GM23338 (cell line): ENCODE results near the gene NFAT5. TPM values are rescaled to one million over a fixed set of nuclear protein-coding genes. Genes with fewer than 3 reads are reported as not detected.

Experiments
- ATAC-seq: fragments of 200-7000 bp; cut with Tn5 transposase; 3 replicates; pipeline ENCODE4 v1.9.1; 2020
- DNase-seq: peaks from one replicate; pipeline ENCODE4 v3.0.0-alpha.2; 2015; ENCODE audit warnings: low spot score
- H2AFZ ChIP-seq: fragments of 200-600 bp; sonication (generic); 2 replicates; pipeline ENCODE4 v1.8.0; 2016; ENCODE audit warnings: antibody characterized with exemption, mild to moderate bottlenecking, moderate library complexity
- H3F3A ChIP-seq: fragments of 200-600 bp; sonication (generic); replicated peaks from 2 replicates; pipeline ENCODE4 v1.8.0; 2017; ENCODE audit warnings: antibody characterized with exemption, mixed run types, low read depth
- H3K27ac ChIP-seq: fragments of 200-600 bp; sonication (generic); 2 replicates; pipeline ENCODE4 v1.6.1; 2016; ENCODE audit warnings: low read depth
- H3K27me3 ChIP-seq: fragments of 200-600 bp; sonication (generic); 2 replicates; pipeline ENCODE4 v1.8.0; 2016; ENCODE audit warnings: mild to moderate bottlenecking, mixed run types, moderate library complexity; ENCODE audit not compliant: insufficient read depth
- H3K36me3 ChIP-seq: fragments of 200-600 bp; sonication (generic); 2 replicates; pipeline ENCODE4 v1.8.0; 2016; ENCODE audit warnings: mild to moderate bottlenecking; ENCODE audit not compliant: insufficient read depth
- H3K4me1 ChIP-seq: fragments of 200-600 bp; sonication (generic); 2 replicates; pipeline ENCODE4 v1.8.0; 2016; ENCODE audit warnings: mild to moderate bottlenecking, moderate library complexity; ENCODE audit not compliant: insufficient read depth
- H3K4me2 ChIP-seq: fragments of 200-600 bp; sonication (generic); 2 replicates; pipeline ENCODE4 v1.7.1; 2017; ENCODE audit warnings: mixed run types
- H3K4me3 ChIP-seq: fragments of 200-600 bp; sonication (generic); 2 replicates; pipeline ENCODE4 v1.6.1; 2016; ENCODE audit warnings: mixed run types
- H3K79me2 ChIP-seq: fragments of 200-600 bp; sonication (generic); replicated peaks from 2 replicates; pipeline ENCODE4 v1.8.0; 2017; ENCODE audit warnings: mild to moderate bottlenecking; ENCODE audit not compliant: insufficient read depth
- H3K9me2 ChIP-seq: fragments of 200-600 bp; sonication (generic); 2 replicates; pipeline ENCODE4 v1.8.0; 2017; ENCODE audit not compliant: insufficient read depth
- H4K20me1 ChIP-seq: fragments of 200-600 bp; sonication (generic); replicated peaks from 2 replicates; pipeline ENCODE4 v1.8.0; 2017; ENCODE audit warnings: mild to moderate bottlenecking; ENCODE audit not compliant: insufficient read depth
- H3K27ac Mint-ChIP-seq: 2 replicates; pipeline ENCODE4 v1.8.0; 2020; ENCODE audit warnings: inconsistent platforms, mild to moderate bottlenecking, moderate library complexity, mixed read lengths
- H3K27me3 Mint-ChIP-seq: 3 replicates; pipeline ENCODE4 v1.8.0; 2022; ENCODE audit warnings: low read depth, mild to moderate bottlenecking, moderate library complexity, mixed read lengths, inconsistent platforms; ENCODE audit not compliant: insufficient read depth, poor library complexity
- H3K36me3 Mint-ChIP-seq: 3 replicates; pipeline ENCODE4 v1.8.0; 2021; ENCODE audit warnings: low read depth, mild to moderate bottlenecking, inconsistent platforms, moderate library complexity, mixed read lengths
- H3K4me1 Mint-ChIP-seq: 3 replicates; pipeline ENCODE4 v1.8.0; 2020; ENCODE audit warnings: mild to moderate bottlenecking, inconsistent platforms, mixed read lengths
- H3K4me3 Mint-ChIP-seq: 3 replicates; pipeline ENCODE4 v1.8.0; 2021; ENCODE audit warnings: moderate library complexity, mild to moderate bottlenecking, inconsistent platforms, mixed read lengths
- H3K9me3 Mint-ChIP-seq: 3 replicates; pipeline ENCODE4 v1.8.0; 2020; ENCODE audit warnings: moderate library complexity, mild to moderate bottlenecking, inconsistent platforms, mixed read lengths
- CREB1 ChIP-seq: fragments of 250-450 bp; sonication (Bioruptor Pico); IDR thresholded peaks from 2 replicates; pipeline ENCODE4 v1.5.0; 2020; ENCODE audit warnings: low read depth, mild to moderate bottlenecking, moderate library complexity
- CTCF ChIP-seq, 2 experiments: fragments of 200-600 bp in 1 of 2; sonication (generic) in 1 of 2; conservative IDR thresholded peaks; 2 replicates each; pipeline versions ENCODE4 v1.5.1 to v1.6.1; 2016 to 2017; ENCODE audit warnings: antibody characterized with exemption in 2 of 2, low read depth in 2 of 2, mild to moderate bottlenecking in 2 of 2, moderate library complexity in 1 of 2
- ETS1 ChIP-seq: IDR thresholded peaks from 2 replicates; pipeline ENCODE4 v1.6.1; 2016; ENCODE audit warnings: antibody characterized with exemption
- EZH2phosphoT487 ChIP-seq: fragments of 200-600 bp; sonication (generic); IDR thresholded peaks from one replicate; pipeline ENCODE4 v1.8.1; 2018; ENCODE audit warnings: antibody characterized with exemption; ENCODE audit not compliant: unreplicated experiment
- JUNB ChIP-seq: IDR thresholded peaks from one replicate; pipeline ENCODE4 v1.6.1; 2016; ENCODE audit warnings: antibody characterized with exemption; ENCODE audit not compliant: unreplicated experiment
- NANOG ChIP-seq: IDR thresholded peaks from 2 replicates; pipeline ENCODE4 v1.6.1; 2016; ENCODE audit warnings: antibody characterized with exemption, borderline replicate concordance
- POLR2AphosphoS5 ChIP-seq: IDR thresholded peaks from 2 replicates; pipeline ENCODE4 v1.6.1; 2016; ENCODE audit warnings: antibody characterized with exemption, low read depth
- STAT1 ChIP-seq: IDR thresholded peaks from one replicate; pipeline ENCODE4 v1.6.1; 2016; ENCODE audit warnings: antibody characterized with exemption; ENCODE audit not compliant: unreplicated experiment
- ZNF331 ChIP-seq: fragments of 250-450 bp; sonication (Bioruptor Pico); IDR thresholded peaks from 2 replicates; pipeline ENCODE4 v1.5.0; 2020; ENCODE audit warnings: low read depth, mild to moderate bottlenecking, moderate library complexity
- polyA plus RNA-seq: library from polyadenylated mRNA; unstranded; fragments of >200 nt; fragmentation: Nextera tagmentation; extraction: Ambion mirVana; gene quantifications from 2 replicates; pipeline ENCODE4 v1.2.1, GENCODE V29; 2016
- total RNA-seq: library from RNA; depleted of rRNA; stranded (reverse); fragments of >200 nt; shearing (Covaris generic); gene quantifications from 2 replicates; pipeline ENCODE4 v1.2.3, GENCODE V29; 2014

NFAT5 gene
- total and polyA plus RNA-seq, 2 experiments from 2014 or later, result 10.6 to 27.0 TPM

- ATAC-seq (peak; percentile 80), DNase-seq (peak; percentile 77)
- Mint-ChIP-seq H3K36me3 (no peaks in the 10 kb centered on the region), H3K27me3 (peaks cover 4% of the 10 kb centered on the region), H3K4me1 (peaks cover 21% of the 10 kb centered on the region; the same call in 2 of the 3 replicates), H3K9me3 (no peaks in the 10 kb centered on the region), H3K27ac (peak overlapping the region; percentile 85), H3K4me3 (no peak overlapping the region)
- Histone ChIP-seq H3K4me2 (no peak overlapping the region), H3K79me2 (peaks cover 34% of the 10 kb centered on the region), H2AFZ (no peak overlapping the region), H4K20me1 (no peaks in the 10 kb centered on the region), H3K36me3 (no peaks in the 10 kb centered on the region), H3F3A (no peaks in the 10 kb centered on the region), H3K27ac (peak overlapping the region; percentile 61), H3K4me3 (no peak overlapping the region), H3K4me1 (peaks cover 8% of the 10 kb centered on the region; the same call in 1 of the 2 replicates), H3K27me3 (no peaks in the 10 kb centered on the region), H3K9me2 (no peaks in the 10 kb centered on the region)
- TF ChIP-seq CREB1 (CRISPR knock-in tag), result no peak
- no peak for TF ChIP-seq JUNB
- TF ChIP-seq ETS1, result no peak
- no peak for TF ChIP-seq NANOG
- no peak for TF ChIP-seq ZNF331 (CRISPR knock-in tag)
- no peak for TF ChIP-seq POLR2AphosphoS5
- no peak for TF ChIP-seq STAT1
- TF ChIP-seq EZH2phosphoT487, result no peak
- no peak for TF ChIP-seq CTCF (conservative IDR thresholded peaks at IDR 0.05; ENCODE audit: low read depth in 2 of 2)
Measured at GRCh38 chr16:69610356-69610755, 44.6 kb downstream of the NFAT5 start.

GRCh38 chr16:69611103-69611640 lies 45.4 kb downstream of the NFAT5 start:
- Mint-ChIP-seq H3K36me3 (no peaks in the 10 kb centered on the region), H3K27me3 (peaks cover 4% of the 10 kb centered on the region), H3K9me3 (no peaks in the 10 kb centered on the region), H3K4me3 (no peak overlapping the region), H3K4me1 (peaks cover 28% of the 10 kb centered on the region), H3K27ac (peak overlapping the region; percentile 60; the same call in 1 of the 2 replicates)
- H3K36me3 ChIP-seq, result no peaks in the 10 kb centered on the region
- DNase-seq, result no peak
- no peak overlapping the region; the same call in 1 of the 2 replicates for H3K27ac ChIP-seq
- no peak for TF ChIP-seq CREB1 (CRISPR knock-in tag)
- no peak overlapping the region for H2AFZ ChIP-seq
- peaks cover 34% of the 10 kb centered on the region for H3K79me2 ChIP-seq
- ATAC-seq, result no peak
- no peak overlapping the region for H3K4me3 ChIP-seq
- no peaks in the 10 kb centered on the region for H3F3A ChIP-seq
- no peaks in the 10 kb centered on the region for H4K20me1 ChIP-seq
- no peaks in the 10 kb centered on the region for H3K27me3 ChIP-seq
- no peaks in the 10 kb centered on the region for H3K9me2 ChIP-seq
- H3K4me1 ChIP-seq, result peaks cover 8% of the 10 kb centered on the region; the same call in 1 of the 2 replicates
- peak overlapping the region; percentile 2; the same call in 1 of the 2 replicates for H3K4me2 ChIP-seq
